Measurements from ENCODE around the gene PPP5C.
A peak's percentile ranks its signal among the peaks of the same experiment; 100 is the strongest.

The PPP5C gene

DNA sequence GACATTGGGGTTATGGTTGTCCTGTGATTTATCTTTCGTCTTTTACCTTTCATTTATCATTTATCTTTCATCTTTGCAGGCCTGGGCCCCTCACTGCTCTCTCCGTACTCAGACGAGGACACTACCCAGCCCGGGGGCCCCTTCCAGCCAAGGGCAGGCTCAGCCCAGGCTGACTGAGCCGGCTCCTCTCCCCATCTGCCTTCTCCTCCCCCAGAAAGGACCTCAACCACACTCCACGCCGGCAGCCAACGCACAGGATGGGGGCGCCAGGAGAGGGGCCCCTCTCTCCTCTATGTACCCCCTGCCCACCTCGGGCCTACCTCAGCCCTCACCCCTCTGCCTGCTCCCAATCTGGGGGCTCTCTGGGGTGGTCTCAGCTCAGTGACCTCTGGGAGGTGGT is 7.4 kb upstream of the PPP5C start:
- H3K27ac ChIP-seq, result no peak overlapping the region
- TF ChIP-seq ZFX (IDR thresholded peaks at IDR 0.05; ENCODE audit: borderline replicate concordance), result no peak

DNA sequence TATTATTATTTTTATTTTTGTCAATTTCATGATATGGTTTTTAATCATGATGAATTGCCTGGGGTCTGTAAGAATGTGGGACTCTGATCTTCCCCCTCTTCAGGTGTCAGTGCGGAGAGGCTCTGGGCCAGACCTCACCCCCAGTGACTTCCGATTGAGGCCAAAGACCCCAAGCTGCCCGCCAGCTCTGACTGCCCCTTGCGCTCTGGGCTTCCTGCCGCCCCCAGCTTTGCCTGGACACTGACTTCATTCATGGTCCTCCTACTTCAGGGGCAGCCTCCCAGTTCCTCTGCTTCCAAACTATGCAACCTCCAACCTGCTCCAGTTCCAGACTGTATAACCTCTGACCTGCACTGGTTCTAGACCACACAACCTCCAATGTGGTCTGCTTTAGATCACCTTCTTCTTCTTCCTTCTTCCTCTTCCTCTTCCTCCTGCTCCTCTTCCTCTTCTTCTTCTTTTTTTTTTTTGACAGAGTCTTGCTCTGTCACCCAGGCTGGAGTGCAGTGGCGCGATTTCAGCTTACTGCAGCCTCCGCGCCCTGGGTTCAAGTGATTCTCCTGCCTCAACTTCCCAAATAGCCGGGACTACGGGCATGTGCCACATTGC is 6.7 kb upstream of the PPP5C start:
- H3K27ac ChIP-seq, result no peak overlapping the region
- TF ChIP-seq ZFX (IDR thresholded peaks at IDR 0.05; ENCODE audit: borderline replicate concordance), result no peak
- TF ChIP-seq, protein P1, sequence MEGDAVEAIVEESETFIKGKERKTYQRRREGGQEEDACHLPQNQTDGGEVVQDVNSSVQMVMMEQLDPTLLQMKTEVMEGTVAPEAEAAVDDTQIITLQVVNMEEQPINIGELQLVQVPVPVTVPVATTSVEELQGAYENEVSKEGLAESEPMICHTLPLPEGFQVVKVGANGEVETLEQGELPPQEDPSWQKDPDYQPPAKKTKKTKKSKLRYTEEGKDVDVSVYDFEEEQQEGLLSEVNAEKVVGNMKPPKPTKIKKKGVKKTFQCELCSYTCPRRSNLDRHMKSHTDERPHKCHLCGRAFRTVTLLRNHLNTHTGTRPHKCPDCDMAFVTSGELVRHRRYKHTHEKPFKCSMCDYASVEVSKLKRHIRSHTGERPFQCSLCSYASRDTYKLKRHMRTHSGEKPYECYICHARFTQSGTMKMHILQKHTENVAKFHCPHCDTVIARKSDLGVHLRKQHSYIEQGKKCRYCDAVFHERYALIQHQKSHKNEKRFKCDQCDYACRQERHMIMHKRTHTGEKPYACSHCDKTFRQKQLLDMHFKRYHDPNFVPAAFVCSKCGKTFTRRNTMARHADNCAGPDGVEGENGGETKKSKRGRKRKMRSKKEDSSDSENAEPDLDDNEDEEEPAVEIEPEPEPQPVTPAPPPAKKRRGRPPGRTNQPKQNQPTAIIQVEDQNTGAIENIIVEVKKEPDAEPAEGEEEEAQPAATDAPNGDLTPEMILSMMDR (IDR thresholded peaks at IDR 0.05), result no peak

DNA sequence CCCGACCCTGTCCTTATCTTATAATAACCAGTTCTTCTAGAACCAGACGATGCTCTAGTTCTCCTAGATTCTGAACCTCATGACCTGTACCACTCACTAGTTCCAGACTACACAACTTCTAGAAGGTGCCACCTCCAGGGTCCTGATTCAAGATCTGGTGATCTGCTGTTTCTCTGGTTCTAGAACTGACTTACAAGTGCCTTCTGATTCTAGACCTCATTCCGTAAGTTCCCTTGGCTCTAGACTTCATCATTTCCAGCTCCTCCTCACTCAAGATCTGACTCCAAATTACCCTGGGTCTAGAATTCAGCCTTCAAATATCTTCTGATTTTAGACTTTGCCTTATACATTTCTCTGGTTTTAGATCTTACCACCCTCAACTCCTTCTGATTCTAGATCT is 5.0 kb upstream of the PPP5C start:
- TF ChIP-seq, protein P1 (IDR thresholded peaks at IDR 0.05), result no peak
- TF ChIP-seq ZFX (IDR thresholded peaks at IDR 0.05; ENCODE audit: borderline replicate concordance), result no peak
- no peak overlapping the region for H3K27ac ChIP-seq

DNA sequence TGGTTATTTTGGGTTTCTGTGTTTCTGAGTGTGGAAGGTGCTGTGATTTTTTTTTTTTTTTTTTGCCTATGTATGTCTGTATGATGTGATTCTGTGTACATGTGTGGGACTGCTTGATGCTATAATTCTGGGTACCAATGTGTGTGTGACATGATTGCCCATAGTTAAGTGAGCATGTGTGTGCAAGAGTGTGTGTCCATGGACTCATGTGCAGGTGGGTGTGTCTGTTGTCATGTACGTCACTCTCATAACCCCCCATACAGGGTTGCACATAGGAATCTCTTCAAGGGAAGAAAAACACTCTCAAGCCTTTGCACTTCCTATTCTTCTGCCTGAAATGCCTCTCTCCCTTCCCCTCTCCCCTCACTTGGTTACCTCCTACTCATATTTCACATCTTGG is 2.5 kb upstream of the PPP5C start:
- TF ChIP-seq, protein P1 (IDR thresholded peaks at IDR 0.05), result no peak
- TF ChIP-seq ZFX (IDR thresholded peaks at IDR 0.05; ENCODE audit: borderline replicate concordance), result no peak
- no peak overlapping the region for H3K27ac ChIP-seq

DNA sequence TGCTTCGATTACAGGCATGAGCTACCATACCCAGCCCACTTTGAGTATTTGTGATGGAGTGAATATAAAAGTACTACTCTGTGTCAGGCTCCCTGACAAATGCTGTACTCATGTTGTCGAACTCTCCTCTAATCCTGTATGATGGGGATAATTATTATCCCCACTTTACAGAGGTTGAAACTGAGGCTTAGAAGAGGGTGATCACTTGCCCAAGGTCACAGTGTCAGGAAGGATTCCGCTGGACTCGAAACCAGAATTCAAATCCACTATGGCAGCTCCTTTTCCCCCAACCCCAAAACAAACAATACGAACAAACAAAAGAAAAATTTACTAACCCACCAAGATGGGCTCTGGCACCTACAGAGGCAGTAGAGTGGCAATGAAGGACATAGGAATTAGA is 1.7 kb upstream of the PPP5C start:
- no peak overlapping the region for H3K27ac ChIP-seq
- no peak for TF ChIP-seq ZFX (IDR thresholded peaks at IDR 0.05; ENCODE audit: borderline replicate concordance)
- TF ChIP-seq, protein P1 (IDR thresholded peaks at IDR 0.05), result no peak

DNA sequence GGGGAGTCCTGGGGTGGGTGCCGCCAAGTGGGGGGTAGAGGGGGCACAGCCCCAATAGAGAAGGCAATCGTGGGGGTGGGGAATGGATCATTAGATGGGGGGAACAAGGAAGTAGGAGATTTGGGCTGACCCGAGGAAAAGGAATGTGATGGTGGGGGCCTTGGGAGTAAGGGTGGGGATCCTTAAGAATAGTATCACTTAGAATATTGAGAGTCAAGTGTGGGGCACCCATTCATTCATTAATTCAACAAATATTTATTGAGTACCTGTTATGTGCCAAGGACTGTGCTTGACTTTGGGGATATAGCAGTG is 641 bp downstream of the PPP5C start:
- TF ChIP-seq, protein P1 (IDR thresholded peaks at IDR 0.05), result peak; percentile 50
- no peak for TF ChIP-seq ZFX (IDR thresholded peaks at IDR 0.05; ENCODE audit: borderline replicate concordance)
- H3K27ac ChIP-seq, result peak overlapping the region; percentile 80

DNA sequence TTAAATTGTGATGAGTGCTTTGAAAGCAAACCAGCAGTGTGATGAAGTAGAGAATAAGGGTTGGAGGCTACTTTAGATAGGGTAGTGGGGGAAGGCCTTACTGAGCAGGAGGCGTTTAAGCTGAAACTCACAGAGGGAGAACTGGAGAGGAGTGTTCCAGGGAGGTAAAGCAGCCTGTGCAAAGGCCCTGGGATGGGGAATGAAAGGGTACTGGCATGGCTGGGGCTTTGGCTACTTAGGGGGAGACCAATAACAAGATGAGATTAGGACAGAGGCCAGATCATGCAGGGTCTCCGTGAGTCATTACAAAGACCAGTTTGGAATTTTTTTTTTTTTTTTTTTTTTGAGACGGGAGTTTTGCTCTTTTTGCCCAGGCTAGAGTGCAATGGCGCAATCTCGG is 1.1 kb downstream of the PPP5C start:
- TF ChIP-seq, protein P1 (IDR thresholded peaks at IDR 0.05), result no peak
- TF ChIP-seq ZFX (IDR thresholded peaks at IDR 0.05; ENCODE audit: borderline replicate concordance), result no peak
- peak overlapping the region; percentile 80 for H3K27ac ChIP-seq
